H9 (cell line): ENCODE data around the gene C1QTNF6. TPM values are rescaled to one million over a fixed set of nuclear protein-coding genes. Genes with fewer than 3 reads are reported as not detected.
"Not testable (repeated sequence)": the region's sequence is repeated elsewhere in the genome, so short reads cannot be mapped to it uniquely, and the experiment has no call there.

ENCODE experiments used
- DNase-seq: peaks from one replicate; pipeline ENCODE4 v3.0.0-alpha.2; 2017
- H2AFZ ChIP-seq: one replicate; pipeline ENCODE4 v1.6.1; 2013; ENCODE audit warnings: mild to moderate bottlenecking, low read length, control low read depth, moderate library complexity
- H2AK5ac ChIP-seq: 2 replicates; pipeline ENCODE4 v1.6.1; 2013; ENCODE audit warnings: low read length, control low read depth, mixed read lengths; ENCODE audit not compliant: insufficient read length
- H2BK120ac ChIP-seq: one replicate; pipeline ENCODE4 v1.6.1; 2013; ENCODE audit warnings: low read depth, mild to moderate bottlenecking, low read length, control low read depth, inconsistent platforms; ENCODE audit not compliant: poor library complexity, severe bottlenecking
- H2BK12ac ChIP-seq: 2 replicates; pipeline ENCODE4 v1.6.1; 2013; ENCODE audit warnings: low read length, control low read depth, mixed read lengths, low read depth; ENCODE audit not compliant: insufficient read length
- H2BK15ac ChIP-seq: 2 replicates; pipeline ENCODE4 v1.6.1; 2013; ENCODE audit warnings: low read depth, low read length, control low read depth
- H2BK20ac ChIP-seq: one replicate; pipeline ENCODE4 v1.6.1; 2013; ENCODE audit warnings: low read depth, mild to moderate bottlenecking, low read length, control low read depth, inconsistent platforms; ENCODE audit not compliant: poor library complexity, severe bottlenecking
- H2BK5ac ChIP-seq: 2 replicates; pipeline ENCODE4 v1.6.1; 2013; ENCODE audit warnings: low read length, control low read depth, mixed read lengths; ENCODE audit not compliant: insufficient read length
- H3K14ac ChIP-seq: 2 replicates; pipeline ENCODE4 v1.6.1; 2013; ENCODE audit warnings: low read length, control low read depth; ENCODE audit not compliant: insufficient read depth
- H3K18ac ChIP-seq: 2 replicates; pipeline ENCODE4 v1.6.1; 2013; ENCODE audit warnings: low read depth, mild to moderate bottlenecking, mixed read lengths, low read length, control low read depth; ENCODE audit not compliant: insufficient read length
- H3K23ac ChIP-seq: 2 replicates; pipeline ENCODE4 v1.6.1; 2013; ENCODE audit warnings: low read length, control low read depth, mixed read lengths, low read depth; ENCODE audit not compliant: insufficient read length
- H3K23me2 ChIP-seq: 2 replicates; pipeline ENCODE4 v1.6.1; 2013; ENCODE audit warnings: low read depth, mild to moderate bottlenecking, mixed read lengths, low read length, control low read depth; ENCODE audit not compliant: insufficient read length, poor library complexity, severe bottlenecking
- H3K27ac ChIP-seq: 2 replicates; pipeline ENCODE4 v1.5.1; 2013; ENCODE audit warnings: low read length, control low read depth, mixed read lengths, low read depth; ENCODE audit not compliant: insufficient read length
- H3K27me3 ChIP-seq: 2 replicates; pipeline ENCODE4 v1.6.1; 2013; ENCODE audit warnings: low read length, control low read depth, inconsistent platforms; ENCODE audit not compliant: insufficient read depth
- H3K4ac ChIP-seq: 2 replicates; pipeline ENCODE4 v1.6.1; 2013; ENCODE audit warnings: low read depth, mild to moderate bottlenecking, control low read depth, inconsistent platforms, low read length, moderate library complexity
- H3K4me1 ChIP-seq: 2 replicates; pipeline ENCODE4 v1.6.1; 2013; ENCODE audit warnings: low read length, control low read depth, inconsistent platforms; ENCODE audit not compliant: insufficient read depth
- H3K4me2 ChIP-seq: 2 replicates; pipeline ENCODE4 v1.6.1; 2013; ENCODE audit warnings: low read length, control low read depth, mixed read lengths; ENCODE audit not compliant: insufficient read length, insufficient read depth
- H3K56ac ChIP-seq: 2 replicates; pipeline ENCODE4 v1.6.1; 2013; ENCODE audit warnings: low read depth, mild to moderate bottlenecking, mixed read lengths, low read length, control low read depth; ENCODE audit not compliant: insufficient read length
- H3K79me1 ChIP-seq: 2 replicates; pipeline ENCODE4 v1.6.1; 2013; ENCODE audit warnings: low read depth, mild to moderate bottlenecking, moderate library complexity, low read length, control low read depth, inconsistent platforms; ENCODE audit not compliant: insufficient read depth, poor library complexity, severe bottlenecking
- H3K79me2 ChIP-seq: 2 replicates; pipeline ENCODE4 v1.6.1; 2013; ENCODE audit warnings: low read length, control low read depth, inconsistent platforms; ENCODE audit not compliant: insufficient read depth
- H3K9ac ChIP-seq: 2 replicates; pipeline ENCODE4 v1.6.1; 2013; ENCODE audit warnings: low read length, control low read depth, mixed read lengths; ENCODE audit not compliant: insufficient read length; ENCODE audit errors: extremely low read depth
- H3K9me3 ChIP-seq: one replicate; pipeline ENCODE4 v1.6.1; 2013; ENCODE audit warnings: low read depth, low read length, inconsistent platforms; ENCODE audit not compliant: control insufficient read depth
- H3T11ph ChIP-seq: one replicate; pipeline ENCODE4 v1.6.1; 2013; ENCODE audit warnings: mild to moderate bottlenecking, low read length, control low read depth, inconsistent platforms
- H4K20me1 ChIP-seq: one replicate; pipeline ENCODE4 v1.6.1; 2013; ENCODE audit not compliant: control insufficient read depth, insufficient read length, insufficient read depth
- H4K5ac ChIP-seq: 2 replicates; pipeline ENCODE4 v1.6.1; 2013; ENCODE audit warnings: low read depth, mild to moderate bottlenecking, mixed read lengths, low read length, control low read depth; ENCODE audit not compliant: insufficient read length
- H4K8ac ChIP-seq: replicated peaks from 2 replicates; pipeline ENCODE4 v1.6.1; 2013; ENCODE audit warnings: low read length, control low read depth, mixed read lengths, low read depth; ENCODE audit not compliant: insufficient read length
- H4K91ac ChIP-seq: 2 replicates; pipeline ENCODE4 v1.6.1; 2013; ENCODE audit warnings: low read depth, mild to moderate bottlenecking, moderate library complexity, mixed read lengths, low read length, control low read depth; ENCODE audit not compliant: insufficient read length
- H3K27ac Mint-ChIP-seq, 3 experiments: 2 replicates in 2 of 3; 3 replicates in 1 of 3; pipeline ENCODE4 v1.8.0; 2020 to 2021; ENCODE audit warnings: mixed read lengths in 3 of 3, mild to moderate bottlenecking in 1 of 3, moderate library complexity in 1 of 3
- H3K27me3 Mint-ChIP-seq: 2 replicates; pipeline ENCODE4 v1.8.0; 2021; ENCODE audit warnings: low read depth, mild to moderate bottlenecking, moderate library complexity, mixed read lengths
- H3K36me3 Mint-ChIP-seq, 3 experiments: 2 replicates in 2 of 3; 3 replicates in 1 of 3; pipeline ENCODE4 v1.8.0; 2020 to 2021; ENCODE audit warnings: low read depth in 3 of 3, mixed read lengths in 3 of 3; ENCODE audit not compliant: insufficient read depth in 1 of 3
- H3K4me1 Mint-ChIP-seq, 2 experiments: 2 replicates each; pipeline ENCODE4 v1.8.0; 2020; ENCODE audit warnings: mixed read lengths in 2 of 2
- H3K4me3 Mint-ChIP-seq, 2 experiments: 2 replicates in 1 of 2; 3 replicates in 1 of 2; pipeline ENCODE4 v1.8.0; 2020 to 2021; ENCODE audit warnings: mild to moderate bottlenecking in 2 of 2, mixed read lengths in 2 of 2, moderate library complexity in 1 of 2
- H3K9me3 Mint-ChIP-seq, 2 experiments: 2 replicates in 1 of 2; 3 replicates in 1 of 2; pipeline ENCODE4 v1.8.0; 2020; ENCODE audit warnings: mild to moderate bottlenecking in 2 of 2, mixed read lengths in 2 of 2, moderate library complexity in 1 of 2
- WGBS: extraction: QIAGEN DNeasy Blood & Tissue Kit; methylation state at CpG from one replicate; pipeline ENCODE4 v1.1.7; 2013; ENCODE audit warnings: missing lambda C conversion rate, low lambda C conversion rate, mixed read lengths; ENCODE audit not compliant: insufficient read length; ENCODE audit errors: extremely low coverage; 5-methylcytosine and 5-hydroxymethylcytosine counted together
- total RNA-seq: library from RNA; stranded (reverse); gene quantifications from 2 replicates; pipeline ENCODE4 v1.2.1, GENCODE V29; 2021
- TF ChIP-seq, protein P1 (sequence below): fragments of 200-600 bp; sonication (generic); conservative IDR thresholded peaks from 3 replicates; pipeline ENCODE4 v1.8.0; 2021; ENCODE audit warnings: antibody characterized with exemption, mild to moderate bottlenecking

The C1QTNF6 gene
- total RNA-seq, 1 experiment from 2014 or later = 5.0 TPM

DNA sequence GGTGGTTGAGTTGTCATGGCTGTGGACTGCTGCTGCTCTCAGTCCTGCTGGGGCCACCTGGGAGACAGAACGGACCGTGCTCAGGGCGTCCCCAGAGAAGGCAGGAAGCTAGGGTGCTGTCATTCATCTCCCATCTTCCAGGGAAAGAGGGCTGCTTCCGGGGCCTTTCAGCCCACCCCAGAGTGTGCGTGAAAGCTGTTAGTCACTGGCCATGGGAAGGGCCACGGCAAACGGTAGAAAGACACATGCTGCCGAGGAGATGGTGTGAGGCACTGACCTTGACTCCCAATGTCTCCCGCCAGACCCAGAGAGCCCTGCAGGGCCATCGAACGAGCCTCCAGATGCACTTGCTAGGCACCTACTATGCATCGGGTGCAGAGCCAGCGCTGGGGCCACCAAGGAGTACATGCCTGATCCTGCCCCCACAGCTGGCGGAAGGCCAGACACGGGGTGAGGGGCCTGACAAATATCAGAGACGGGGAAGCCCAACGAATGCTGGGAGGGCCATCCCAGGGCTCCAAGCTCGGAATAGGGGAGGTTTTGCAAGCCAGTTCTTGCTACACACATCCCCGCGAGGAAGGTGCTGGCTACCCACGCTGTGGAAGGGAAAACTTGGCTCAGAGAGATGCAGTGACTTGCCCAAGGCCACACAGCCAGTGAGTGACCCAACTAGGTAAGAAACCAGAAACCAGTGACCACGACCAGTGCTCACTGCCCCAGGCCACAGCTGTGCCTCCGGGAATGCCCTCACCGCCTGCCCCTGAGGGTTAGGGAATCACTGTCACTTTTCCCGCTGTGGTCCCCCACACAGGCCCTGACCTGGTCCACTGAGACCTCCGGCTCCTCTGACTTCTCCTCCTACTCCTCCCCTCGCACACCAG is 45.9 kb upstream of the C1QTNF6 start:
- H2AFZ ChIP-seq = no peak overlapping the region
- H3K23me2 ChIP-seq = no peaks in the 10 kb centered on the region
- Mint-ChIP-seq H3K36me3 (no peaks in the 10 kb centered on the region), H3K27me3 (peaks cover 13% of the 10 kb centered on the region), H3K27ac (peak overlapping the region in 2 of 3 experiments; percentile 80 to 88; a peak in 3 of 7 replicates), H3K4me1 (peaks cover 10 to 27% of the 10 kb centered on the region in 2 experiments), H3K4me3 (no peak overlapping the region), H3K9me3 (no peaks in the 10 kb centered on the region; a peak in 1 of 5 replicates)
- H3K56ac ChIP-seq = no peak overlapping the region
- H3K4ac ChIP-seq = no peak overlapping the region
- H3K4me1 ChIP-seq = no peaks in the 10 kb centered on the region
- TF ChIP-seq, protein P1, sequence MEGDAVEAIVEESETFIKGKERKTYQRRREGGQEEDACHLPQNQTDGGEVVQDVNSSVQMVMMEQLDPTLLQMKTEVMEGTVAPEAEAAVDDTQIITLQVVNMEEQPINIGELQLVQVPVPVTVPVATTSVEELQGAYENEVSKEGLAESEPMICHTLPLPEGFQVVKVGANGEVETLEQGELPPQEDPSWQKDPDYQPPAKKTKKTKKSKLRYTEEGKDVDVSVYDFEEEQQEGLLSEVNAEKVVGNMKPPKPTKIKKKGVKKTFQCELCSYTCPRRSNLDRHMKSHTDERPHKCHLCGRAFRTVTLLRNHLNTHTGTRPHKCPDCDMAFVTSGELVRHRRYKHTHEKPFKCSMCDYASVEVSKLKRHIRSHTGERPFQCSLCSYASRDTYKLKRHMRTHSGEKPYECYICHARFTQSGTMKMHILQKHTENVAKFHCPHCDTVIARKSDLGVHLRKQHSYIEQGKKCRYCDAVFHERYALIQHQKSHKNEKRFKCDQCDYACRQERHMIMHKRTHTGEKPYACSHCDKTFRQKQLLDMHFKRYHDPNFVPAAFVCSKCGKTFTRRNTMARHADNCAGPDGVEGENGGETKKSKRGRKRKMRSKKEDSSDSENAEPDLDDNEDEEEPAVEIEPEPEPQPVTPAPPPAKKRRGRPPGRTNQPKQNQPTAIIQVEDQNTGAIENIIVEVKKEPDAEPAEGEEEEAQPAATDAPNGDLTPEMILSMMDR = no peak
- H3K18ac ChIP-seq = no peak overlapping the region
- H2BK5ac ChIP-seq = no peak overlapping the region
- H3K14ac ChIP-seq = no peak overlapping the region
- no peak for DNase-seq
- H4K5ac ChIP-seq = no peak overlapping the region
- H3T11ph ChIP-seq = no peak overlapping the region
- no peaks in the 10 kb centered on the region for H3K79me2 ChIP-seq
- no peak overlapping the region for H3K9ac ChIP-seq
- H2BK20ac ChIP-seq = no peak overlapping the region
- no peaks in the 10 kb centered on the region for H3K79me1 ChIP-seq
- no peaks in the 10 kb centered on the region for H4K20me1 ChIP-seq
- H3K27ac ChIP-seq = no peak overlapping the region
- H2BK120ac ChIP-seq = no peak overlapping the region
- no peak overlapping the region for H3K4me2 ChIP-seq
- no peak overlapping the region for H3K23ac ChIP-seq
- no peak overlapping the region for H2AK5ac ChIP-seq
- no peaks in the 10 kb centered on the region for H3K9me3 ChIP-seq
- H2BK15ac ChIP-seq = no peak overlapping the region
- no peak overlapping the region for H4K91ac ChIP-seq
- H2BK12ac ChIP-seq = no peak overlapping the region
- no peak overlapping the region for H4K8ac ChIP-seq
- no peaks in the 10 kb centered on the region for H3K27me3 ChIP-seq
- no CpG with 5 or more reads among the region's 27 CpGs for WGBS

DNA sequence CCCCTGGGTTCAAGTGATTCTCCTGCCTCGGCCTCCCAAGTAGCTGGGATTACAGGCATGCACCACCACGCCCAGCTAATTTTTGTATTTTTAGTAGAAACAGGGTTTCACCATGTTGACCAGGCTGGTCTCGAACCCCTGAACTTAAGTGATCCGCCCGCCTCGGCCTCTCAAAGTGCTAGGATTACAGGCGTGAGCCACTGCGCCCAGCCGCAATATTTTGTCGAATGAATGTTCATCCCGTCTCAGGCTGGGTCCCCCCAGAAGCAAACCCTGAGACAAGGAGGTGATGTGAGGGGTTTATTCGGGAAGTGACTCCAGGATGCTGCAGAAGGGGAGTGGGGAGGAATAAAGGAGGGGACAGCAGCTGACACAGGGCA is 45.3 kb upstream of the C1QTNF6 start:
- not testable (repeated sequence) for H3K79me1 ChIP-seq
- H3K27me3 Mint-ChIP-seq = peaks cover 12% of the 10 kb centered on the region

More for the DNA sequence above, 45.3 kb upstream of the C1QTNF6 start:
- not testable (repeated sequence) for H3K56ac ChIP-seq, H3K4me2 ChIP-seq, DNase-seq, H3K9me3 Mint-ChIP-seq, H4K20me1 ChIP-seq, H3T11ph ChIP-seq, H3K27ac Mint-ChIP-seq, H2AFZ ChIP-seq, H2BK5ac ChIP-seq, H3K14ac ChIP-seq, H3K4me3 Mint-ChIP-seq, H3K27ac ChIP-seq, H4K5ac ChIP-seq, H2BK12ac ChIP-seq, H2AK5ac ChIP-seq, H3K9ac ChIP-seq, H3K9me3 ChIP-seq, H3K4me1 ChIP-seq, H4K8ac ChIP-seq, H3K23ac ChIP-seq, H3K4ac ChIP-seq, H2BK120ac ChIP-seq, H3K36me3 Mint-ChIP-seq, H3K27me3 ChIP-seq, H3K23me2 ChIP-seq, H4K91ac ChIP-seq, H3K79me2 ChIP-seq, H2BK20ac ChIP-seq, H2BK15ac ChIP-seq, H3K18ac ChIP-seq
- WGBS = no CpG with 5 or more reads among the region's 12 CpGs
- peaks cover 8 to 23% of the 10 kb centered on the region in 2 experiments for H3K4me1 Mint-ChIP-seq
